ENCODE measurements around the gene GALP. TPM values are rescaled to one million over a fixed set of nuclear protein-coding genes. Genes with fewer than 3 reads are reported as not detected.
"Not testable (repeated sequence)": the region's sequence is repeated elsewhere in the genome, so short reads cannot be mapped to it uniquely, and the experiment has no call there.

Gene GALP
- total RNA-seq, 1 experiment from 2014 or later = not detected

DNA sequence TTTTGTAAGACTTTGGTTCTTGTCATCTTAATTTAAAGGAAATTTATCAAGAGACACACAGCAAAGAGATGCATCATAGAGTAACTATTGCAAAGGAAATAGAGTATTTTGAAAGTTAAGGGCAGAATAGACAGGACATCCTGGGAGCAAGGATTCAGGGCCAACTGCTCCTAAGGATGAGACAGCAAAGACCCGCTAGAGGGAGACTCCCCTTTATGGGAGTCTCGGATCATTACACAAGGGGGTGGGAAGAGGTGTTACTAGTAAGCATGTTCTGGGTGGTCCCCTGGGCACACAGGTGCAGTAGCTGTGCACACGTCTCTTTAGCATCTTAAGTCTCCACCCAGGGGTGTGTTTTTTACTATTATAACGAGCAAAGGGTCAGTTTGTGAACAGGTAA, 35.9 kb downstream of the GALP start:
- Histone ChIP-seq H3K4me3 (no peak overlapping the region), H2AFZ (no peak overlapping the region), H3K9me3 (ENCODE audit: insufficient read depth, low read depth) (no peaks in the 10 kb centered on the region), H4K20me1 (ENCODE audit: insufficient read depth) (no peaks in the 10 kb centered on the region), H3K36me3 (ENCODE audit: low read depth) (no peaks in the 10 kb centered on the region), H3K4me2 (no peak overlapping the region), H3F3A (ENCODE audit: insufficient read depth, low read depth) (no peaks in the 10 kb centered on the region), H3K27me3 (ENCODE audit: insufficient read depth, low read depth) (peaks cover 79% of the 10 kb centered on the region), H3K27ac (no peak overlapping the region), H3K9me2 (ENCODE audit: insufficient read depth) (no peaks in the 10 kb centered on the region), H3K4me1 (replicated peaks; ENCODE audit: insufficient read depth) (no peaks in the 10 kb centered on the region), H3K79me2 (ENCODE audit: low read depth) (no peaks in the 10 kb centered on the region)
- ChIA-PET POLR2A (ENCODE audit: unreplicated experiment) (no interaction called here), CTCF (no interaction called here)
- no peak for DNase-seq
- no TSS peak for BruUV-seq (replicated peaks)
- intact Hi-C loops (cut with micrococcal nuclease; ENCODE audit: unreplicated experiment) = no loop called here
- no peak for TF ChIP-seq EZH2 (IDR thresholded peaks at IDR 0.05; ENCODE audit: low read depth)
- TF ChIP-seq, protein P1, sequence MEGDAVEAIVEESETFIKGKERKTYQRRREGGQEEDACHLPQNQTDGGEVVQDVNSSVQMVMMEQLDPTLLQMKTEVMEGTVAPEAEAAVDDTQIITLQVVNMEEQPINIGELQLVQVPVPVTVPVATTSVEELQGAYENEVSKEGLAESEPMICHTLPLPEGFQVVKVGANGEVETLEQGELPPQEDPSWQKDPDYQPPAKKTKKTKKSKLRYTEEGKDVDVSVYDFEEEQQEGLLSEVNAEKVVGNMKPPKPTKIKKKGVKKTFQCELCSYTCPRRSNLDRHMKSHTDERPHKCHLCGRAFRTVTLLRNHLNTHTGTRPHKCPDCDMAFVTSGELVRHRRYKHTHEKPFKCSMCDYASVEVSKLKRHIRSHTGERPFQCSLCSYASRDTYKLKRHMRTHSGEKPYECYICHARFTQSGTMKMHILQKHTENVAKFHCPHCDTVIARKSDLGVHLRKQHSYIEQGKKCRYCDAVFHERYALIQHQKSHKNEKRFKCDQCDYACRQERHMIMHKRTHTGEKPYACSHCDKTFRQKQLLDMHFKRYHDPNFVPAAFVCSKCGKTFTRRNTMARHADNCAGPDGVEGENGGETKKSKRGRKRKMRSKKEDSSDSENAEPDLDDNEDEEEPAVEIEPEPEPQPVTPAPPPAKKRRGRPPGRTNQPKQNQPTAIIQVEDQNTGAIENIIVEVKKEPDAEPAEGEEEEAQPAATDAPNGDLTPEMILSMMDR (conservative IDR thresholded peaks at IDR 0.05) = no peak

GRCh38 chr19:56217039-56217949, 41.5 kb downstream of the GALP start:
- TF ChIP-seq EZH2 (IDR thresholded peaks at IDR 0.05; ENCODE audit: low read depth) = no peak
- TF ChIP-seq, protein P1 (conservative IDR thresholded peaks at IDR 0.05) = no peak
- no peak for DNase-seq
- BruUV-seq (replicated peaks) = no TSS peak
- Histone ChIP-seq H3K4me2 (no peak overlapping the region), H3K4me3 (no peak overlapping the region), H3K9me2 (ENCODE audit: insufficient read depth) (no peaks in the 10 kb centered on the region), H4K20me1 (ENCODE audit: insufficient read depth) (no peaks in the 10 kb centered on the region), H3K4me1 (replicated peaks; ENCODE audit: insufficient read depth) (no peaks in the 10 kb centered on the region), H3K9me3 (ENCODE audit: insufficient read depth, low read depth) (no peaks in the 10 kb centered on the region), H3K27ac (no peak overlapping the region), H2AFZ (no peak overlapping the region), H3K36me3 (ENCODE audit: low read depth) (no peaks in the 10 kb centered on the region), H3F3A (ENCODE audit: insufficient read depth, low read depth) (no peaks in the 10 kb centered on the region), H3K79me2 (ENCODE audit: low read depth) (no peaks in the 10 kb centered on the region), H3K27me3 (ENCODE audit: insufficient read depth, low read depth) (peaks cover 30% of the 10 kb centered on the region)
- ChIA-PET POLR2A (ENCODE audit: unreplicated experiment) (no interaction called here), CTCF (no interaction called here)
- intact Hi-C loops (cut with micrococcal nuclease; ENCODE audit: unreplicated experiment) = no loop called here

GRCh38 chr19:56218961-56219360, 43.2 kb downstream of the GALP start:
- Histone ChIP-seq H3K36me3 (ENCODE audit: low read depth) (no peaks in the 10 kb centered on the region), H3K4me2 (no peak overlapping the region), H3K79me2 (ENCODE audit: low read depth) (no peaks in the 10 kb centered on the region), H3K27me3 (ENCODE audit: insufficient read depth, low read depth) (peaks cover 13% of the 10 kb centered on the region), H3K9me2 (ENCODE audit: insufficient read depth) (no peaks in the 10 kb centered on the region), H3F3A (ENCODE audit: insufficient read depth, low read depth) (no peaks in the 10 kb centered on the region), H3K27ac (no peak overlapping the region), H2AFZ (no peak overlapping the region), H4K20me1 (ENCODE audit: insufficient read depth) (no peaks in the 10 kb centered on the region), H3K9me3 (ENCODE audit: insufficient read depth, low read depth) (no peaks in the 10 kb centered on the region), H3K4me1 (replicated peaks; ENCODE audit: insufficient read depth) (no peaks in the 10 kb centered on the region), H3K4me3 (no peak overlapping the region)
- intact Hi-C loops (cut with micrococcal nuclease; ENCODE audit: unreplicated experiment) = no loop called here
- BruUV-seq (replicated peaks) = no TSS peak
- ChIA-PET CTCF (no interaction called here), POLR2A (ENCODE audit: unreplicated experiment) (no interaction called here)
- no peak for DNase-seq
- TF ChIP-seq, protein P1 (conservative IDR thresholded peaks at IDR 0.05) = no peak
- no peak for TF ChIP-seq EZH2 (IDR thresholded peaks at IDR 0.05; ENCODE audit: low read depth)

DNA sequence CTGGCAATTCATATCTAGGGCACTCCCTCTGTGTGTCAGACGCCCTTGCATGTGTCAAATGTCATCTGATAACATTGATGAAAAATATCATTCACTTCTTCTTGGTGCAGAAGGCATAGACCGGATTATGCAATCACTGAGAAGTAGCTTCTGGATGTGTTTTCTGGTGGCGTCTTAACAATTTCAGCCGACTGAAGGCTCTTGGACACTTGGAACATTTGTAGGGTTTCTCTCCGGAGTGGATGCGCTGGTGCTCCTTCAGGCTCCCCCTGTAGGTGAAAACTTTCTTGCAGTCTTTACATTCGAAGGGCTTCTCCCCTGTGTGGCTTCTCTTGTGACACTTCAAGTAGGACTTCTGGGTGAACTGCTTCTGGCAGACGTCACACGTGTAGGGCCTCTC, 45.6 kb downstream of the GALP start:
- POLR2A ChIA-PET (ENCODE audit: unreplicated experiment); DNase-seq: not testable (repeated sequence)

More for the DNA sequence above, 45.6 kb downstream of the GALP start:
- H3K4me2 ChIP-seq; H2AFZ ChIP-seq; H3K27ac ChIP-seq; H3K9me2 ChIP-seq (ENCODE audit: insufficient read depth); H3K79me2 ChIP-seq (ENCODE audit: low read depth); CTCF ChIA-PET; H3K4me3 ChIP-seq; BruUV-seq (replicated peaks); H3K9me3 ChIP-seq (ENCODE audit: insufficient read depth, low read depth); H4K20me1 ChIP-seq (ENCODE audit: insufficient read depth); intact Hi-C loops (cut with micrococcal nuclease; ENCODE audit: unreplicated experiment); H3K27me3 ChIP-seq (ENCODE audit: insufficient read depth, low read depth); H3F3A ChIP-seq (ENCODE audit: insufficient read depth, low read depth); H3K36me3 ChIP-seq (ENCODE audit: low read depth); H3K4me1 ChIP-seq (replicated peaks; ENCODE audit: insufficient read depth): not testable (repeated sequence)

All from PC-9 (cell line).